ENCODE results near the gene KRTAP10-9.
"Not testable (repeated sequence)": the region's sequence is repeated elsewhere in the genome, so short reads cannot be mapped to it uniquely, and the experiment has no call there.

Gene KRTAP10-9

DNA sequence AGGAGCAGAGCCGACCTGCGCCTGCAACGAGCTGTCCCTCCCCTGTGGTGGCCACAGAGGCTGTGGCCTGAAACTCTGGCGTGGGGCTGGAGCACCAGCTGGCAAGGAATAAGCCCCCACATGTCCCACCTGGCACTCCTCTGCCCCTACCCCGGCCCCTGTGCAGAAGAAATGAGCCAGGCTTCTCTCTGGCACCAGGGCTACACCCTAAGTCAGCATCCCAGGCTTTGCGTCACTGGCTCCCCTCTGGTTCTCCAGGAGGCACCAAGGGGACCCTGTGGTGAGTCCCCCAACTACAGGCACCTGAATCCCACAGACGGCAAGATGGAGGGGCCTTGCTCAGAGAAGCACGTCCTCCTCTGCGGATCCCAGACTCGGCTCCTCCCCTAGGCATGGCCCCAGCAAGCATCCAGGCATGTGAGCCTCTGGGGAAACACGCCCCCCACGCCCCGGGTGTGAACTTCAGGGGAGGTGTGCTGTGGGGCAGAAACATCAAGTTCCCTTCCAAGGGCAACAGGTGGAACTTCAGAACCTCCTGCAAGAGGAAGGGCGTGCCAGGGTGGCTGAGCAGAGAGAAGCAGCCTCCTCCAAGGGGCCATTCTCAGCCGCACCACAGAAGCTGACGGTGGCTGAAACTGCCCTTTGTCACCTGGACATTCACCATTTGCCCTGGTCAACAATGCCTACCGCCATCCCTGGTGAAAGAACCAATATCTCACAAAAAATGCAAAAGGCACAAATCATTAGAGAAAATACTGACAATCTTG lies 23.6 kb upstream of the KRTAP10-9 start:
- TF ChIP-seq, protein P1, sequence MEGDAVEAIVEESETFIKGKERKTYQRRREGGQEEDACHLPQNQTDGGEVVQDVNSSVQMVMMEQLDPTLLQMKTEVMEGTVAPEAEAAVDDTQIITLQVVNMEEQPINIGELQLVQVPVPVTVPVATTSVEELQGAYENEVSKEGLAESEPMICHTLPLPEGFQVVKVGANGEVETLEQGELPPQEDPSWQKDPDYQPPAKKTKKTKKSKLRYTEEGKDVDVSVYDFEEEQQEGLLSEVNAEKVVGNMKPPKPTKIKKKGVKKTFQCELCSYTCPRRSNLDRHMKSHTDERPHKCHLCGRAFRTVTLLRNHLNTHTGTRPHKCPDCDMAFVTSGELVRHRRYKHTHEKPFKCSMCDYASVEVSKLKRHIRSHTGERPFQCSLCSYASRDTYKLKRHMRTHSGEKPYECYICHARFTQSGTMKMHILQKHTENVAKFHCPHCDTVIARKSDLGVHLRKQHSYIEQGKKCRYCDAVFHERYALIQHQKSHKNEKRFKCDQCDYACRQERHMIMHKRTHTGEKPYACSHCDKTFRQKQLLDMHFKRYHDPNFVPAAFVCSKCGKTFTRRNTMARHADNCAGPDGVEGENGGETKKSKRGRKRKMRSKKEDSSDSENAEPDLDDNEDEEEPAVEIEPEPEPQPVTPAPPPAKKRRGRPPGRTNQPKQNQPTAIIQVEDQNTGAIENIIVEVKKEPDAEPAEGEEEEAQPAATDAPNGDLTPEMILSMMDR (conservative IDR thresholded peaks at IDR 0.05; ENCODE audit: control insufficient read depth, insufficient read depth, low read depth, low read length) = no peak
- H3K4me3 ChIP-seq (ENCODE audit: control insufficient read depth, low read depth, low read length) = no peak overlapping the region
- no peak for DNase-seq (ENCODE audit: low read depth)

GRCh38 chr21:44603911-44604310 lies 23.0 kb upstream of the KRTAP10-9 start:
- H3K4me3 ChIP-seq (ENCODE audit: control insufficient read depth, low read depth, low read length) = no peak overlapping the region
- no peak for DNase-seq (ENCODE audit: low read depth)
- TF ChIP-seq, protein P1 (conservative IDR thresholded peaks at IDR 0.05; ENCODE audit: control insufficient read depth, insufficient read depth, low read depth, low read length) = no peak

GRCh38 chr21:44606495-44606894 lies 20.4 kb upstream of the KRTAP10-9 start:
- TF ChIP-seq, protein P1 (conservative IDR thresholded peaks at IDR 0.05; ENCODE audit: control insufficient read depth, insufficient read depth, low read depth, low read length) = no peak
- DNase-seq (ENCODE audit: low read depth) = no peak
- no peak overlapping the region for H3K4me3 ChIP-seq (ENCODE audit: control insufficient read depth, low read depth, low read length)

GRCh38 chr21:44609193-44609592 lies 17.7 kb upstream of the KRTAP10-9 start:
- TF ChIP-seq, protein P1 (conservative IDR thresholded peaks at IDR 0.05; ENCODE audit: control insufficient read depth, insufficient read depth, low read depth, low read length) = no peak
- no peak overlapping the region for H3K4me3 ChIP-seq (ENCODE audit: control insufficient read depth, low read depth, low read length)
- no peak for DNase-seq (ENCODE audit: low read depth)

DNA sequence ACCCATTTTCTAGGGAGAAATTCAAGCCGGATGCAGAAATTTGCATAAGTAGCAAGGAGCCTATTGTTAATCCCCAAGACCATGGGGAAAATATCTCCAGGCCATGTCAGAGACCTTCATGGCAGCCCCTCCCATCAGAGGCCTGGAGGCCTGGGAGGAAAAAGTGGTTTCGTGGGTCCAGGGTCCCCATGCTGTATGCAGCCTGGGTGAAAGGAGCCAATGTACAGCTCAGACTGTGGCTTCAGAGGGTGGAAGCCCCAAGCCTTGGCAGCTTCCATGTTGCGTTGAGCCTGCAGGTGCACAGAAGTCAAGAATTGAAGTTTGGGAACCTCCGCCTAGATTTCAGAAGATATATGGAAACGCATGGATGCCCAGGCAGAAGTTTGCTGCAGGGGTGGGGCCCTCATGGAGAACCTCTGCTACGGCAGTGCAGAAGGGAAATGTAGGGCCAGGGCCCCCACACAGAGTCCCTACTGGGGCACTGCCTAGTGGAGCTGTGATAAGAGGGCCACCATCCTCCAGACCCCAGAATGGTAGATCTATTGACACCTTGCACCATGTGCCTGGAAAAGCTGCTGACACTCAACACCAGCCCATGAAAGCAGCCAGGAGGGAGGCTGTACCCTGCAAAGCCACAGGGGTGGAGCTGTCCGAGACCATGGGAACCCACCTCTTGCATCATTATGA lies 16.6 kb upstream of the KRTAP10-9 start:
- not testable (repeated sequence) for H3K4me3 ChIP-seq (ENCODE audit: control insufficient read depth, low read depth, low read length); DNase-seq (ENCODE audit: low read depth)

DNA sequence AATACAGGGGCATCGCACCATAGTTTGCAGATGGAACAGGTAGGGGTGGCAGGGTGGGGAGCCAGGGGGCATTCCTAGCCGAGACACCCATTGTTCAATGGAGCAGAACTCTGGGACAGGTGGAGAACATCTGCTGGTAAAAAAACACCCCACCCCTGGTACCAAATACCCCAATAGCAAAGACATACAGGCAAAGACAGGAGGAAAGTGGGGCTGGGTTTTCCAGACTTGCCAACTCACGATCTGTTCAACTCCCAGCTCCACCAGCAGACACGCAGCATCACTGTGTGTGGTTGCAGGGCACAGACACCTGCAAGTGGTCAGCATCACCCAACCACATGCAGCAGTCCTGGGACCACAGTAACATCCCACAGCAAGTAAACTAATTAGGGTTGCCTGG lies 15.3 kb upstream of the KRTAP10-9 start:
- TF ChIP-seq, protein P1 (conservative IDR thresholded peaks at IDR 0.05; ENCODE audit: control insufficient read depth, insufficient read depth, low read depth, low read length) = no peak
- no peak for DNase-seq (ENCODE audit: low read depth)
- no peak overlapping the region for H3K4me3 ChIP-seq (ENCODE audit: control insufficient read depth, low read depth, low read length)

DNA sequence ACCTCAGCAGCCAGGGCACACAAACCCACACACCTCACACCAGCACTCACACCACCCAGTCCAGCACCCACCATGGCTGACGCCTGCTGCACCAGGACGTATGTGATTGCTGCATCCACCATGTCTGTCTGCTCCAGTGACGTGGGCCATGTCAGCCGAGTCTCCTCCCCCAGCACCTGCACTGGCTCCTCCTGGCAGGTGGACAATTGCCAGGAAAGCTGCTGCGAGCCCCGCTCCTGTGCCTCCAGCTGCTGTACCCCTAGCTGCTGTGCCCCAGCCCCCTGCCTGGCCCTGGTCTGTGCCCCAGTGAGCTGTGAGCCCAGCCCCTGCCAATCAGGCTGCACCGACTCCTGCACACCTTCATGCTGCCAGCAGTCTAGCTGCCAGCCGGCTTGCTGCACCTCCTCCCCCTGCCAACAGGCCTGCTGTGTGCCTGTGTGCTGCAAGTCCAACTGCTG lies 14.8 kb upstream of the KRTAP10-9 start, which contains the start of gene KRTAP10-8:
Gene KRTAP10-8, plus strand, starts transcription at position 51 of the 458 bp plus-strand sequence. Its CDS starts 22 bp downstream, at position 73.
- DNase-seq (ENCODE audit: low read depth) = no peak
- H3K4me3 ChIP-seq (ENCODE audit: control insufficient read depth, low read depth, low read length) = no peak within 1 kb of the TSS
- TF ChIP-seq, protein P1 (conservative IDR thresholded peaks at IDR 0.05; ENCODE audit: control insufficient read depth, insufficient read depth, low read depth, low read length) = no peak

Measured in fibroblast of mammary gland (primary cell).